SW 1271 (cell line): Measurements from ENCODE around the gene ITPKB.
A peak's percentile ranks its signal among the peaks of the same experiment; 100 is the strongest.

ENCODE experiments used
- DNase-seq, 2 experiments: peaks; one replicate each; lab custom pipeline; 2025; lab: John Stamatoyannopoulos, UW

The ITPKB gene

GRCh38 chr1:226704169-226704937, 34.7 kb downstream of the ITPKB start:
- no peak for DNase-seq

- peak in 1 of 2 experiments; percentile 22 for DNase-seq
These were observed 35.9 kb downstream of the ITPKB start for GRCh38 chr1:226702957-226703831.

- no peak for DNase-seq
These were observed 36.6 kb downstream of the ITPKB start for GRCh38 chr1:226702318-226702956.

DNA sequence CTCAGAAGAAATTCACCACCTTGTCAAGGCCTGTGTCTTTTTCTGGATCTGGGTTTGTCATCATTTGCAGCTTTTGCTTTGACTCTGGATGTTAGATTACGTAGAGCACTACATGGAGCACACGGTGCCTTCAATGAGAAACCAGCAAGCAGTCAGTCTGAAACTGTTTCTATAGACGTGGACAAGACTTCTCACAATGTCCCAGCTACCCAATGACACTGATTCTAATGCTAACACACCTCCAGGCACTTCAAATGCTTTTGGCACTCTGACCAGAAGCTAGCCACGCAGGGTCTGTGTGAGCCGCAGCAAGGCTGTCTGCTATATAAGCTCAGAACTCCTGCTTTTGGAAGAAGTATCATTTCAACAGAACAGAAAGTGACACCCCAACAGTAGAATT, 38.2 kb downstream of the ITPKB start:
- no peak for DNase-seq

DNA sequence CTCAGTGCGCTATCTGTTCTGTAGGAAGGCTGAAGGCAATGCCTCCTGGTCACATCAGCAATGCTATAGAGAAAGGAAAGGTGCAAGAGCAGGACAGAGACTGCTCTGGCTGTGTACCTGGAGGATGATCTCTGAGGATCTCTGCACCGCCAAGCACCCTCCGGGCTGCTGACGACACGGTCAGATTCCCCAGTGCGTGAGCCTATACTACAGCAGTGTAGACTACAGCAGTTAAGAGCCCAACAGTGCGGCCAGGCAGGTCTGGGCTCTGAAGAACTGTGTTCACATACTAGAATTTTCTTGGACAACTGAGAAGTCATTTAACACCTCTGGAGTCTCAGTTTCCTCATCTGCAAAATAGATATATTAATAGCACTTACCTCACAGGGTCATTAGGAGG, 39.9 kb downstream of the ITPKB start:
- no peak for DNase-seq

DNA sequence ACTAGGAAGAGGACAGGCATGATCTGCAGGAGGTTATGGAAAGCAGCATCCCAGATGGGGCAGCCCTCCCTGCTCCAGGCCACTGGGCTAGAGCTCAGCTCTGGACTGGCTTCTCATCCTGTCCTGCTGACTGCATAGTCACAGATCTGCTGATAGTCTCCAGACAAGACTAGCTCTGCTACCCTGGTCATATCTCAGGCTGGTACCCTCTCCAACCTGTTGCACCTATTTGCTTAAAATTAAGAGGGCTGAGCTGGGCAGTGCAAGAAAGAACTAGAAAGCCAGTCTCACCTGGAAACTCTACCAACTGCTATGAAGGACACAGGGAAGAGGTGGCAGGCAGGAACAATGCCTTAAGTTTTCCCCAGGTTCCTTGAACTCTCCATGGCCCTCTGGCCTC, 40.4 kb downstream of the ITPKB start:
- DNase-seq: no peak

DNA sequence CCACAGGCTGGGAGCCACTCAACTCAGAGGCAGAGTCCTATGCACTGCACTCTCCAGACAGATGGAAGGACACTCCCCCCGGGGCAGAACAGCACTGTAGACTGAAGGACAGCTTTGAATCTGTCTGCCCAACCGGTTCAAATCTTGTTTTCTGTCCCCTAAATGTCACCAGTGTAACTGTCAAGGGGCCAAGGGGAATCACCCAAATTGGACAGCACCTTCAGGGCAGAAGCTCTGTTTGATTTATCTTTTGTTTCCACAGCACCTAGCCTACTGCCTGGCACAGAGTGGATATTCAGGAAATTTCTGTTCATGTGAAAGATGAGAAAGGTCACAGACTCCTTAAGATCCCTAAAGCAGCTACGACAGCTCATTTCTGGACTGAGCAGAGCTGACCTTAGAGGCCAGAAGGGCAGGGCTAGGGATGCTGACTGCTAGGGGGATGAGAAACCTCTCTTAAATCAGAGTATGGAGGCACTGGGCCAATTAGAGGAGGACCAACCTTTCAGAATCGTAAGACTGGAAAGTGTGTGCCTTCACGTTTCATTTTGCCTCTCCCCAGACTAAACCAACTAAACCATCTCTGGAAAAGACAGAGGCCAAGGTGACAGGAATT, 41.0 kb downstream of the ITPKB start:
- no peak for DNase-seq

- no peak for DNase-seq
These were observed 41.7 kb downstream of the ITPKB start for GRCh38 chr1:226697151-226697928.

DNA sequence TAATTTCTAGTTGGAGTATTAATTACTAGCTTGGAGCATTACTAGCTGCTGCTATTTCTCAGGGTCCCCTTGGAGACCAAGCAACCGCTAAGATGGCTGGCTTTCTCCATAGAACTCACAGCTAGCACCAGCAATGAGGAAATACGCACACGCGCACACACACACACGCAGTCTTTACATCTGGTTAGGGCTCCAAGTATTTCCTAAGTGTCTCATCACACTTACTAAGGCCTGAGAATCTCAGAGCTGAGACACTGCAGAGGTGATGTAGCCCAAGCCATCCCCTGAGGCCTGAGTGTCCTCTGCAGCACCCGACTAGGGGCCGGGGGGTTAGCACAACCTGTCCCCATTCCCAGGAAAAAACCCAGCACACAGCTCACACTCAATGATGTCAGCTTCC, 42.5 kb downstream of the ITPKB start:
- DNase-seq: no peak

DNA sequence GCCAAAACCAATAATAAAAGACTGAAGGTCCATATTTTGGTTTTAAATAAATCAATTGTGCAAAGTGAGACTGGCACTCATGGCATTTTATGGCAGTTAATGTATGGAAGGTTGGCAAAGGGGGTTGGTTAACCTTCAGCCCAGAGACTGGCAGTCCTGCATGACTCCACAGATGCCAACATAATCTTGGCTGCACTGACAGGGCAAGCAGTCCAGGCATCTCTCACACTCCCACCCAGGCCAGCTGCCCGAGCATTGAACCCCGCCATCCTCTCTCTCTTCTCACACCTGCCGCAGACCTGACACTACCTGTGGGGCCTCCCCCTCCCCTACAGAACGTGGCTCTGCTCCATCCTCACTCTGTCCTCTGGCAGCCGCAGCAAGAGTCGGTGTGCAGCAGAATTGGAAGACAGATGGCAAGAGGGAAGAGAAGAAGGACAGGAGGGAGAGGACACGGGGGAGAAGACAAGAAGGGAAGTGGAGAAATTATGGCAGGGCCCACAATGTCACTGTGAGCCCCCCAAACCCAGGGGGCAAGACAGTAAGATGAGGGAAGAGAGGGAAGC, 43.7 kb downstream of the ITPKB start:
- DNase-seq: no peak

- no peak for DNase-seq
These were observed 46.3 kb downstream of the ITPKB start for GRCh38 chr1:226692823-226693222.

DNA sequence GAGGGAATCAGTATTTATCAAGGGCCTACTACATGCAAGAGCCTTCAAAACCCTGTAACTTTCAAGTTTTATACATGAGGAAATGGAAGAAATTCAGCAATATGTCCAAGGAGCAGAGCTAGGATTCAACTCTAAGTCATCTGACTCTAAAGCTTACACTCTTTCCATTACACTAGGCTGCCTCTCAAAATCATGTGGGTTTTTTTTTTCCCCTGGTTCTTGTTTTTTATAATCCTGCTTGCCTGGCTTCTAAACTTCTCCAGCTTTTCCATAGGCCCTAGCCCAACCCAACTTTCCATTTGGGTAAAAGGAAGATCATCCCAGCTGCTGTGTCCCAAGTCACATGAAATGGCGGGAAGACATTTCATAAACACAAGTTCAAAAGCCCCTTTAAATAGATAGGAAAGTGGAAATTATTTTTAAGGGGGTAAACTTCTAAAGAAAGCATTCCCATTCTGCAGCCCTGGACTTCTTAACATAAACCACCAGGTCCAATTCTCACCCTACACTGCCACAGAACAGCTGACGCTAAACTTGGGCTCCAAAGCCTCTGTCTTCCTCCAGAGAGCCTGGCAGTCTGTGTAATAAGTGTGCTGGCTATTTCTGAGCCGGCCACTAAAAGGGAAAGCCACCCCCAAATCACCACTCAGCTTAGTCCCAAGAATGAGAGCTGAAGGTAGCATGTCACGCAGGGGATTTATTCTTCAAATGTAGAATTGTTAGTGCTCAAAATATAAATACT, 46.9 kb downstream of the ITPKB start:
- no peak for DNase-seq

DNA sequence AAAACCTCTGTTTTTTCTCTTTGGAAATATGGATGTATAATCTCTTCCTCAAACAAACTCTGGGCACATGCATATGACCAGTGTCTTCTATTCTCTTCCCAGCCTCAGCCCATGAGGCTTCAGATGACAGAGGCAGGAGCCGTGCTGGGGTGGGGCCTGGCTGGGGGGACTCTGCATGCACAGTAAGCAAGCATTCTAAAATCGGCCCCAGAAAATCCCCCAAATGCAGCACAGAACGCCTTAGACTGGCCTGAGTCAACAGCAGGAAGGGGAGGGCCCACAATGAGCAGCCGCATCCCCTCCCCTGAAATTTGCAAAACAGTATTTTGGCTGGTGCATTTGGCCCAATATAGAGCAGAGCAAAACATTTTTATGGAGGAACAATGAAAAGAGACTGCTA, 47.8 kb downstream of the ITPKB start:
- DNase-seq: no peak

- no peak for DNase-seq
These were observed 48.6 kb downstream of the ITPKB start for GRCh38 chr1:226690460-226690982.

DNA sequence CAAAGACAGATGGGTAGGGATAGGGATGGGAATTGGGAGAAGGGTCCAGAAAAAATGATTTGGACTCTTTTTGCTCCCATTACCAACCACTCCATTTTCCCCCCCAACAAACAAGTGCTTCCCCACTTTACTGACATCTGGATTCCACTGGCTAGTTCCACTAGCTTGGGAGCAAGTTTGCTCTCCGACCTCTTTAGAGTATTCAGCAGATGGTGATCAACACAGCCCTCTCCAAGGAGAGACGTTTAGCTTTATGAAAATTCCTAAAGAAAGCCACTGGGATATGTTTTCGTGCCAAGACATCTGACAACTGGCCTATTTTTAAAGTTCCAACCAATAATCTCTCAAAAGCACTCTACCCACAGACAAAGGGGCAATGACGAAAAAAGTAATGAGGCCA, 50.3 kb downstream of the ITPKB start:
- no peak for DNase-seq

- no peak for DNase-seq
These were observed 50.9 kb downstream of the ITPKB start for GRCh38 chr1:226688056-226688748.

GRCh38 chr1:226687426-226687825, 51.7 kb downstream of the ITPKB start:
- no peak for DNase-seq

GRCh38 chr1:226686440-226687425, 52.3 kb downstream of the ITPKB start:
- DNase-seq: no peak
